ENCODE data around the gene SEMA6A.

Gene SEMA6A

GRCh38 chr5:116564756-116565490, 9.7 kb downstream of the SEMA6A start:
- H3K27me3 ChIP-seq (ENCODE audit: insufficient read depth, poor library complexity, severe bottlenecking), result no peaks in the 10 kb centered on the region
- no peak overlapping the region for H3K27ac ChIP-seq (replicated peaks)
- H3K4me3 ChIP-seq (replicated peaks; ENCODE audit: insufficient read depth, low read length), result no peak overlapping the region
- DNase-seq (ENCODE audit: low read depth in 1 of 2, low spot score in 1 of 2), result no peak
- TF ChIP-seq REST (IDR thresholded peaks at IDR 0.05; ENCODE audit: insufficient replicate concordance, low read depth) (no peak), SPI1 (IDR thresholded peaks at IDR 0.05; ENCODE audit: borderline replicate concordance, low read depth) (no peak), POLR2AphosphoS5 (IDR thresholded peaks at IDR 0.05; ENCODE audit: low read depth) (no peak), GABPA (IDR thresholded peaks at IDR 0.05; ENCODE audit: low read depth) (no peak)
- TF ChIP-seq, protein P1, sequence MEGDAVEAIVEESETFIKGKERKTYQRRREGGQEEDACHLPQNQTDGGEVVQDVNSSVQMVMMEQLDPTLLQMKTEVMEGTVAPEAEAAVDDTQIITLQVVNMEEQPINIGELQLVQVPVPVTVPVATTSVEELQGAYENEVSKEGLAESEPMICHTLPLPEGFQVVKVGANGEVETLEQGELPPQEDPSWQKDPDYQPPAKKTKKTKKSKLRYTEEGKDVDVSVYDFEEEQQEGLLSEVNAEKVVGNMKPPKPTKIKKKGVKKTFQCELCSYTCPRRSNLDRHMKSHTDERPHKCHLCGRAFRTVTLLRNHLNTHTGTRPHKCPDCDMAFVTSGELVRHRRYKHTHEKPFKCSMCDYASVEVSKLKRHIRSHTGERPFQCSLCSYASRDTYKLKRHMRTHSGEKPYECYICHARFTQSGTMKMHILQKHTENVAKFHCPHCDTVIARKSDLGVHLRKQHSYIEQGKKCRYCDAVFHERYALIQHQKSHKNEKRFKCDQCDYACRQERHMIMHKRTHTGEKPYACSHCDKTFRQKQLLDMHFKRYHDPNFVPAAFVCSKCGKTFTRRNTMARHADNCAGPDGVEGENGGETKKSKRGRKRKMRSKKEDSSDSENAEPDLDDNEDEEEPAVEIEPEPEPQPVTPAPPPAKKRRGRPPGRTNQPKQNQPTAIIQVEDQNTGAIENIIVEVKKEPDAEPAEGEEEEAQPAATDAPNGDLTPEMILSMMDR (IDR thresholded peaks at IDR 0.05; ENCODE audit: insufficient read depth, low read length), result no peak

DNA sequence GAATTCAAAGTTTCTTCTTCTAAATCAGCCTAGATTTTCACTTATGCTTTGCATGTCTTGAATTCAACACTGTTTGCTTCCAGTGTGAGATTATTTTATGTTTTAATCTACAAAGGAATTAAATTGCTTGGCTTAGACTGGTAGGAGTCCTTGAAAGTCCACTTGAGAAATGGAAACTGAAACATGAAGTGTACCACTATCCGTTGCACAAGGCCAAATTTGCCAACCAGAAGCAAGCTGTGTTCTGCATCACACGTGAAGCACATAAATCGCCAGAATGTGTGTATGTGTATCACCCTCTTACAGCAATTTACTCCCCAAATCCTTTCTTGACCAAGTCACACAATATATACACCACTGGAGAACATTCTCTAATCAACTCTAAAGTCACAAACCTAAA, 10.3 kb downstream of the SEMA6A start:
- Histone ChIP-seq H3K27ac (replicated peaks) (no peak overlapping the region), H3K4me3 (replicated peaks; ENCODE audit: insufficient read depth, low read length) (no peak overlapping the region), H3K27me3 (ENCODE audit: insufficient read depth, poor library complexity, severe bottlenecking) (no peaks in the 10 kb centered on the region)
- no peak for DNase-seq (ENCODE audit: low read depth in 1 of 2, low spot score in 1 of 2)
- TF ChIP-seq SPI1 (IDR thresholded peaks at IDR 0.05; ENCODE audit: borderline replicate concordance, low read depth), result no peak
- TF ChIP-seq REST (IDR thresholded peaks at IDR 0.05; ENCODE audit: insufficient replicate concordance, low read depth), result no peak
- no peak for TF ChIP-seq GABPA (IDR thresholded peaks at IDR 0.05; ENCODE audit: low read depth)
- TF ChIP-seq POLR2AphosphoS5 (IDR thresholded peaks at IDR 0.05; ENCODE audit: low read depth), result no peak
- TF ChIP-seq, protein P1 (IDR thresholded peaks at IDR 0.05; ENCODE audit: insufficient read depth, low read length), result no peak

GRCh38 chr5:116563736-116564308, 10.8 kb downstream of the SEMA6A start:
- no peak for TF ChIP-seq REST (IDR thresholded peaks at IDR 0.05; ENCODE audit: insufficient replicate concordance, low read depth)
- no peak for TF ChIP-seq GABPA (IDR thresholded peaks at IDR 0.05; ENCODE audit: low read depth)
- no peak for TF ChIP-seq POLR2AphosphoS5 (IDR thresholded peaks at IDR 0.05; ENCODE audit: low read depth)
- TF ChIP-seq SPI1 (IDR thresholded peaks at IDR 0.05; ENCODE audit: borderline replicate concordance, low read depth), result no peak
- TF ChIP-seq, protein P1 (IDR thresholded peaks at IDR 0.05; ENCODE audit: insufficient read depth, low read length), result no peak
- no peak overlapping the region for H3K27ac ChIP-seq (replicated peaks)
- no peaks in the 10 kb centered on the region for H3K27me3 ChIP-seq (ENCODE audit: insufficient read depth, poor library complexity, severe bottlenecking)
- no peak overlapping the region for H3K4me3 ChIP-seq (replicated peaks; ENCODE audit: insufficient read depth, low read length)
- DNase-seq (ENCODE audit: low read depth in 1 of 2, low spot score in 1 of 2), result no peak
